Activated naive CD4-positive, alpha-beta T cell treated with anti-CD3 and anti-CD28 coated beads for 36 hours (primary cell): Measurements from ENCODE around the gene ORM1. TPM values are rescaled to one million over a fixed set of nuclear protein-coding genes. Genes with fewer than 3 reads are reported as not detected.

Source experiments
- CTCF ChIA-PET: fragments of 350-600 bp; sonication (Branson Sonifier 250); formaldehyde crosslinking; loops from one replicate; lab custom pipeline; 2021; ENCODE audit warnings: antibody characterized with exemption; lab: Charles Lee
- DNase-seq: peaks from one replicate; pipeline ENCODE4 v3.0.0-alpha.2; 2020
- H3K27ac Mint-ChIP-seq: one replicate; pipeline ENCODE4 v1.8.0; 2021; ENCODE audit warnings: mild to moderate bottlenecking, mixed read lengths
- H3K27me3 Mint-ChIP-seq: one replicate; pipeline ENCODE4 v1.8.0; 2021; ENCODE audit warnings: low read depth, mixed read lengths
- H3K36me3 Mint-ChIP-seq: one replicate; pipeline ENCODE4 v1.8.0; 2021; ENCODE audit warnings: low read depth, mixed read lengths
- H3K4me1 Mint-ChIP-seq: one replicate; pipeline ENCODE4 v1.8.0; 2021; ENCODE audit warnings: low read depth, mixed read lengths
- H3K4me3 Mint-ChIP-seq: one replicate; pipeline ENCODE4 v1.8.0; 2021; ENCODE audit warnings: mild to moderate bottlenecking, moderate library complexity, mixed read lengths
- H3K9me3 Mint-ChIP-seq: one replicate; pipeline ENCODE4 v1.8.0; 2021; ENCODE audit warnings: mixed read lengths
- intact Hi-C: fragments of 100-400 bp; cut with micrococcal nuclease; formaldehyde crosslinking; loops from one replicate; pipeline ENCODE4 v1.15.1; 2023
- total RNA-seq, 2 experiments: library from RNA; stranded (reverse); gene quantifications; one replicate each; pipeline ENCODE4 v1.2.3, GENCODE V29; 2021

ORM1 gene
- total RNA-seq, 2 experiments from 2014 or later = not detected

- no peak overlapping the region for H3K4me3 Mint-ChIP-seq
- peak overlapping the region; percentile 66 for H3K27ac Mint-ChIP-seq
- intact Hi-C loops = no loop called here
- DNase-seq = no peak
- H3K27me3 Mint-ChIP-seq = no peaks in the 10 kb centered on the region
- H3K9me3 Mint-ChIP-seq = no peaks in the 10 kb centered on the region
- H3K36me3 Mint-ChIP-seq = peaks cover 71% of the 10 kb centered on the region
- peaks cover 24% of the 10 kb centered on the region for H3K4me1 Mint-ChIP-seq
- CTCF ChIA-PET = interaction anchor here (1.8 kb wide), 1 partner anchor 46 kb away, joined by 4 read pairs; no protein-coding TSS in a partner anchor
These were observed 20.7 kb downstream of the ORM1 start for GRCh38 chr9:114343471-114344187.

DNA sequence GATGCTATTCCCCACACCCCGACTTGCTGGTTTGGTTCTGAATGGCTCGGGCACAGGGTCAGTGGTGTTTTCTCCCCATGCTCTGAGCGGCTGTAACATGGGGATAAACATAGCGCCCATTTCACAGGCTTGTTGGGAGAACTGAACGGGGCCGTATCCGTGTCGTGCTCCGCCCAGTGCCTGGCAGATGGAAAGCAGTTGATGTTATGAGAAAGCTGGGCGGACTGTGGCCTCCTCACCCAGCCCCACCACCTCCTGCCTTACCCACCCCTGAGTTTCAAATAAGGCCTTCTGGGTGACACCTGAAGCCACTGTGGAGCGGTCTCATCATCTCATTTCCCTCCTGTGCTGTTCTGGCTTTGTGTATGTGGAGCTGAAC lies 21.3 kb downstream of the ORM1 start:
- Mint-ChIP-seq H3K4me1 (peaks cover 26% of the 10 kb centered on the region), H3K9me3 (no peaks in the 10 kb centered on the region), H3K4me3 (no peak overlapping the region), H3K36me3 (peaks cover 69% of the 10 kb centered on the region), H3K27ac (no peak overlapping the region), H3K27me3 (no peaks in the 10 kb centered on the region)
- CTCF ChIA-PET = interaction anchor here (0.8 to 1.8 kb wide), 2 partner anchors 45 to 160 kb away, joined by 3 to 4 read pairs; no protein-coding TSS in a partner anchor
- DNase-seq = no peak
- intact Hi-C loops = no loop called here

DNA sequence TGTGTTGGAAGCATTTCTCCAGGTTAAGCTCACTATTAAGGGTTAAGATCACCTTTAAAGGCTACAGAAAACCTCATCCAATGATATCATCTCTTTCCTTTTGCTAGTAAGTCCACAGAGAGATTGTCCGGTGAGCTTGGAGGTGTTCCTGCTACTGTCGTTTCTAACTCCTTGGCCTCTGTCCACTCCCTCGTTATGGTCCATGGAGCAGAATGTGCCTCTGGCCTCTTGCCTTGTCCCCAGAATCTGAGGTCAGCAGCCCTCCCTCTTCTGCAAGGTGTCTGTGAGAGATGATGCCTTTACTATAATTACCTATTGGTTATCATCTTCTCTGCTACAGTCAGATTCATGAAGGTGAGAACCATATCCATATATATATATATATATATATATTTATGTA lies 21.8 kb downstream of the ORM1 start:
- peaks cover 69% of the 10 kb centered on the region for H3K36me3 Mint-ChIP-seq
- H3K4me1 Mint-ChIP-seq = peaks cover 27% of the 10 kb centered on the region
- no peak overlapping the region for H3K4me3 Mint-ChIP-seq
- H3K27me3 Mint-ChIP-seq = no peaks in the 10 kb centered on the region
- peak overlapping the region; percentile 50 for H3K27ac Mint-ChIP-seq
- no peak for DNase-seq
- no peaks in the 10 kb centered on the region for H3K9me3 Mint-ChIP-seq
- intact Hi-C loops = loop anchor here (5.0 kb wide), 1 partner anchor 143 kb away; no protein-coding TSS in a partner anchor
- CTCF ChIA-PET = interaction anchor here (0.8 to 1.8 kb wide), 2 partner anchors 45 to 160 kb away, joined by 3 to 4 read pairs; no protein-coding TSS in a partner anchor

DNA sequence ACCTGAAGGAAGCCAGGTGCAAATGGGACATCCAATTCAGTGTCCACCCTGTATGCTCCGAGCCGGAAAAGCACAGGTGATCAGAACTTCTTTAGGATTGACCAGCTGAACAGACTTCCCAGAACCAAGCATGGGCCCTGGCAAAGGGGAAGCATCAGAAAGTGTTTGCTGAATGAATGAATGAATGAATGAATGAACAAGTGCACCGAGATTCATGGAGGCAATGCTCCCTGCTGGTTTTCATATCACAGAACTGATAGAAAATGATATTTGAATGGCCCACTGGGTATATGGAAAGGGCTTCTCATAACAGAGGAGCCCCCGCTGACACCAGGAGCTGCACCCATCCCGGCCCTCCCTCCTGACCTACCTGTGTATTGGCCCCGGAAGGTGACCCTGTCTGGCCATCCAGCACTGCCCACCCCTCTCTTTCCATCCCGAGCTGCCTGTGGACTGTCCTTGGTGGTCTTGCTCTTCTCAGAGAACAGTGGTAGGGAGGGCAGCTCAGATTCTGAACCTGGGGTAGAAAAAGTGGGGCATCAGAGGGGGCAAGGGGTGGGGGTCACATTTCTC lies 22.7 kb downstream of the ORM1 start:
- peaks cover 35% of the 10 kb centered on the region for H3K4me1 Mint-ChIP-seq
- CTCF ChIA-PET = interaction anchor here (1.1 to 1.9 kb wide), 2 partner anchors 41 to 60 kb away, joined by 4 to 6 read pairs; no protein-coding TSS in a partner anchor

GRCh38 chr9:114346146-114346545 lies 23.2 kb downstream of the ORM1 start:
- CTCF ChIA-PET = interaction anchor here (0.9 to 1.9 kb wide), 3 partner anchors 40 to 307 kb away, joined by 3 to 6 read pairs (median 4); no protein-coding TSS in a partner anchor
- Mint-ChIP-seq H3K9me3 (no peaks in the 10 kb centered on the region), H3K27me3 (no peaks in the 10 kb centered on the region), H3K4me1 (peaks cover 41% of the 10 kb centered on the region), H3K36me3 (peaks cover 78% of the 10 kb centered on the region), H3K4me3 (no peak overlapping the region), H3K27ac (peak overlapping the region; percentile 98)
- intact Hi-C loops = loop anchor here (5.0 kb wide), 1 partner anchor 141 kb away; no protein-coding TSS in a partner anchor
- no peak for DNase-seq

More for the DNA sequence above, 22.7 kb downstream of the ORM1 start:
- Mint-ChIP-seq H3K36me3 (peaks cover 75% of the 10 kb centered on the region), H3K27ac (peak overlapping the region; percentile 46), H3K27me3 (no peaks in the 10 kb centered on the region), H3K9me3 (no peaks in the 10 kb centered on the region), H3K4me3 (no peak overlapping the region)
- intact Hi-C loops = loop anchor here (5.0 kb wide), 1 partner anchor 142 kb away; no protein-coding TSS in a partner anchor
- no peak for DNase-seq

DNA sequence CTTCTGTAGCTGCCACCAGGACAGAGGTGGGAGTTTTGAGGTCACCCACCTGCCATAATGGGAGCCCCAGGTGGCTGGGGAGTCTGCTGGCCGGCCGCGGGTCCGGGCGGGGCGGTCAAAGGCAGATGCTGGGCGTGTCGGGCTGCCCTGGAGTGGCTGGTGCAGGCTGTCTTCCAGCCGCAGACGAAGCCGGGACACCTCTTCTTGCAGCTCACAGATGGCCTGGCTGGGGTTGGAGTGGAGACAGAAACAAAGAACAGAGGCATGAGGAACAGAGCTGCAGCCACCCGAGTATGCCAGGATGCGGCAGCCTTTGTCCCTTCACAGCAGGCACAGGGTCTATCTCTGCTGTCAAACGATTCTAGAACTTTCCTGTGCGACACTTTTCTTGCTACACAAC lies 24.8 kb downstream of the ORM1 start:
- no peaks in the 10 kb centered on the region for H3K27me3 Mint-ChIP-seq
- no peak for DNase-seq
- intact Hi-C loops = loop anchor here (2.0 to 5.0 kb wide), 2 partner anchors 140 to 265 kb away; no protein-coding TSS in a partner anchor
- no peak overlapping the region for H3K4me3 Mint-ChIP-seq
- H3K4me1 Mint-ChIP-seq = peaks cover 47% of the 10 kb centered on the region
- H3K9me3 Mint-ChIP-seq = no peaks in the 10 kb centered on the region
- peak overlapping the region; percentile 98 for H3K27ac Mint-ChIP-seq
- peaks cover 77% of the 10 kb centered on the region for H3K36me3 Mint-ChIP-seq
- CTCF ChIA-PET = interaction anchor here (0.7 to 3.4 kb wide), 4 partner anchors 9 to 58 kb away, joined by 3 to 14 read pairs (median 7); no protein-coding TSS in a partner anchor

DNA sequence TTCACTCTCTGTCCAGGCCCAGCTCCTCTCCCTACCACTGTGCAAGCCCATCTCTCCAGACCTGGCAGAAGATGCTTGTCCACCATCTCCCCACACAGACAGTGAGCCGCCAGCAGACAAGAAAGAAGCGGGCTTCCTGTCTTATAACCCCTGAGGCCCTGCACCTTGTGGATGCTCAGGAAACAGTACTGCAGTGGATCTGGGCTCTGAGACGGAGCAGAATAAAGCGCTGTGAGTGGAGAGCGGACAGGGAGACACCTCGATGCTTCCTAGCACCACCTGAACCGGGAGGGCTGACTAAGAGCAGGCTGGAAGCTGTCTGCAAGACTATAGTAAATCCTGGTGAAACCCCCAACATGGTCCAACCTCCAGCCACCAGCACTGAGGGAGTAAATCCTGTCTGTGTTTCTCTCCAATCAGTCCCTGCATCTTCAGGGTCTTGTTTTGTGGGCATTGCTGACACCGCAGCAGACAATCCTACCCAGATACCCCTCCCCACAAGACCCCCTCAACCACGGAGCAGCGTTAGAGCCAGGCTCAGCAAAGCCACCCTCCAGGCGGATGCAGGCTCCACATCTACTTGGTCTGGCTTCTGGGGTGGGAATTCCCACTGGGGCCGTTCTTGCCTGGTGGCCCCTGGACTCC lies 25.5 kb downstream of the ORM1 start:
- no peaks in the 10 kb centered on the region for H3K9me3 Mint-ChIP-seq
- intact Hi-C loops = loop anchor here (2.0 to 5.0 kb wide), 2 partner anchors 139 to 264 kb away; no protein-coding TSS in a partner anchor
- H3K4me3 Mint-ChIP-seq = peak overlapping the region; percentile 24
- peaks cover 50% of the 10 kb centered on the region for H3K4me1 Mint-ChIP-seq
- peak overlapping the region; percentile 98 for H3K27ac Mint-ChIP-seq
- CTCF ChIA-PET = interaction anchor here (0.7 to 3.4 kb wide), 3 partner anchors 10 to 38 kb away, joined by 3 to 14 read pairs (median 8); no protein-coding TSS in a partner anchor
- DNase-seq = no peak
- H3K27me3 Mint-ChIP-seq = no peaks in the 10 kb centered on the region
- peaks cover 77% of the 10 kb centered on the region for H3K36me3 Mint-ChIP-seq

- Mint-ChIP-seq H3K36me3 (peaks cover 72% of the 10 kb centered on the region), H3K9me3 (no peaks in the 10 kb centered on the region), H3K27ac (peak overlapping the region; percentile 98), H3K4me1 (peaks cover 49% of the 10 kb centered on the region), H3K27me3 (no peaks in the 10 kb centered on the region), H3K4me3 (peak overlapping the region; percentile 24)
- CTCF ChIA-PET = interaction anchor here (0.7 to 3.4 kb wide), 2 partner anchors 32 to 37 kb away, joined by 3 to 14 read pairs; no protein-coding TSS in a partner anchor
- intact Hi-C loops = loop anchor here (1.0 to 5.0 kb wide), 7 partner anchors 17 to 264 kb away; partner anchors contain the start of gene ATP6V1G1
- DNase-seq = peak; percentile 98
These were observed 26.1 kb downstream of the ORM1 start for GRCh38 chr9:114348906-114349482.

GRCh38 chr9:114349713-114350480 lies 27.0 kb downstream of the ORM1 start:
- no peaks in the 10 kb centered on the region for H3K9me3 Mint-ChIP-seq
- CTCF ChIA-PET = interaction anchor here (0.5 to 3.4 kb wide), 3 partner anchors 36 to 243 kb away, joined by 3 to 14 read pairs (median 4); no protein-coding TSS in a partner anchor
- peaks cover 52% of the 10 kb centered on the region for H3K4me1 Mint-ChIP-seq
- peaks cover 69% of the 10 kb centered on the region for H3K36me3 Mint-ChIP-seq
- peak overlapping the region; percentile 98 for H3K27ac Mint-ChIP-seq
- intact Hi-C loops = loop anchor here (1.0 to 5.0 kb wide), 7 partner anchors 16 to 263 kb away; partner anchors contain the start of gene ATP6V1G1
- H3K4me3 Mint-ChIP-seq = peak overlapping the region; percentile 15
- no peak for DNase-seq
- H3K27me3 Mint-ChIP-seq = no peaks in the 10 kb centered on the region

DNA sequence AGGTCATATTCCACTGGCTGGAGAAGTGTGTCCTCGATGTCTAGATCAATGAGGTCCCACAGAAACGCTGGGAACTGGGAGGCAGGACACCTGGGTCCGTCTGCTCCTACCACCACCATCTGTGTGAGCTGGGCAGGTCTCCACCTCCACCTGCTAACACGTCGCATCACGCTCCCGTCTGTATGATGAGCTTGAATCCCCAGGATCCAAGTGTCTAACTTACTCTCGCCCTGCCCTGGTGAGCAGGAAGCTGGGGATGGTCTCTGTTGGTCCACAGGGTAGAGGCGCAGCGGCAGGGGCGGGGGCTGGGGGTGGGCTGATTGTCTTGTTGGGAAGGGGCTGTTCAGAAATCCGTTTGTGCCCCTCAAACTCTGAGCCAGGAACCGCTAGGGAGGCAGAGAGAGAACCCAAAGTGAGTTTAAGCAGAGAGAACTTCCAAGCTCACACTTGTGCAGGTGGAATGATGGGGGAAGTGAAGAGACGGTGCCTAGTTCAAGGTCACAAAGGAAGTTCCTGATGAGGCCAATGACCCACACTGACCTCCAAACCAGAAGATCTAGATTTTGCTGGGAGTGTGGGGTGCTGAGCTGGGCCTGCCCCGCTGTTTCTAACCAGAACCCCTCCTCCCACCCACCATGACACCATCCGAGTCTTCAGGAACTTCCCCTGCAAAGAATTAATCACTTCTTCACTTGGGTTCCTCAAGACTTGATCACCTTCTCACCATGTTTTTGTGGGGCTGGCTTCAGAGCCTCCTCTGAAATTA lies 27.9 kb downstream of the ORM1 start:
- Mint-ChIP-seq H3K9me3 (no peaks in the 10 kb centered on the region), H3K4me3 (no peak overlapping the region), H3K4me1 (peaks cover 52% of the 10 kb centered on the region), H3K36me3 (peaks cover 62% of the 10 kb centered on the region), H3K27me3 (no peaks in the 10 kb centered on the region), H3K27ac (peak overlapping the region; percentile 98)
- intact Hi-C loops = no loop called here
- peak; percentile 38 for DNase-seq
- CTCF ChIA-PET = interaction anchor here (0.6 to 1.5 kb wide), 2 partner anchors 14 to 242 kb away, joined by 4 to 5 read pairs; no protein-coding TSS in a partner anchor
